Activated CD8-positive, alpha-beta T cell treated with anti-CD3 and anti-CD28 coated beads for 36 hours (primary cell): ENCODE measurements around the gene VTN. TPM values are rescaled to one million over a fixed set of nuclear protein-coding genes. Genes with fewer than 3 reads are reported as not detected.

Source experiments
- ATAC-seq: fragments of 200-7000 bp; cut with Tn5 transposase; one replicate; pipeline ENCODE4 v1.10.0; 2021; ENCODE audit warnings: mild to moderate bottlenecking, moderate library complexity
- CTCF ChIA-PET: fragments of 350-600 bp; sonication (Branson Sonifier 250); formaldehyde crosslinking; loops from one replicate; lab custom pipeline; 2021; ENCODE audit warnings: antibody characterized with exemption; lab: Charles Lee
- POLR2A ChIA-PET: fragments of 350-600 bp; sonication (Branson Sonifier 250); formaldehyde crosslinking; loops from one replicate; lab custom pipeline; 2021; ENCODE audit warnings: antibody characterized with exemption; lab: Charles Lee
- DNase-seq: peaks from one replicate; pipeline ENCODE4 v3.0.0-alpha.2; 2020
- H3K27ac Mint-ChIP-seq: one replicate; pipeline ENCODE4 v1.8.0; 2021; ENCODE audit warnings: mild to moderate bottlenecking, mixed read lengths
- H3K27me3 Mint-ChIP-seq: one replicate; pipeline ENCODE4 v1.8.0; 2021; ENCODE audit warnings: mixed read lengths
- H3K36me3 Mint-ChIP-seq: one replicate; pipeline ENCODE4 v1.8.0; 2021; ENCODE audit warnings: low read depth, mixed read lengths
- H3K4me1 Mint-ChIP-seq: one replicate; pipeline ENCODE4 v1.8.0; 2021; ENCODE audit warnings: low read depth, mixed read lengths
- H3K4me3 Mint-ChIP-seq: one replicate; pipeline ENCODE4 v1.8.0; 2021; ENCODE audit warnings: mild to moderate bottlenecking, moderate library complexity, mixed read lengths
- H3K9me3 Mint-ChIP-seq: one replicate; pipeline ENCODE4 v1.8.0; 2021; ENCODE audit warnings: mixed read lengths
- CTCF ChIP-seq: fragments of 200-600 bp; IDR thresholded peaks from one replicate; pipeline ENCODE4 v1.8.0; 2022; ENCODE audit warnings: antibody characterized with exemption, mild to moderate bottlenecking
- intact Hi-C: fragments of 100-400 bp; cut with micrococcal nuclease; formaldehyde crosslinking; loops from one replicate; pipeline ENCODE4 v1.10.0; 2022
- total RNA-seq, 2 experiments: library from RNA; stranded (reverse); gene quantifications; one replicate each; pipeline ENCODE4 v1.2.3, GENCODE V29; 2021

VTN gene
- total RNA-seq, 2 experiments from 2014 or later: 0.11 TPM; not detected in 1

GRCh38 chr17:28357901-28358197 lies 12.3 kb downstream of the VTN start:
- intact Hi-C loops: no loop called here
- H3K36me3 Mint-ChIP-seq: peaks cover 47% of the 10 kb centered on the region

GRCh38 chr17:28357061-28357900 lies 12.8 kb downstream of the VTN start, which contains the start of gene POLDIP2:
Gene POLDIP2 (minus strand): TSS chr17:28357527. CDS start chr17:28357448, 79 bp downstream.
- no peaks in the 10 kb centered on the region for H3K9me3 Mint-ChIP-seq
- TF ChIP-seq CTCF: no peak
- POLR2A ChIA-PET: interaction anchor here (0.6 to 4.5 kb wide), 15 partner anchors 11 to 363 kb away, joined by 3 to 35 read pairs (median 4); partner anchors contain the start of genes IFT20, RPL23A, SARM1 and TNFAIP1

More at GRCh38 chr17:28357901-28358197, 12.3 kb downstream of the VTN start:
- ChIA-PET CTCF (interaction anchor here (1.0 to 4.4 kb wide), 6 partner anchors 8 to 190 kb away, joined by 3 to 19 read pairs (median 6); partner anchors contain the start of genes IFT20 and TNFAIP1), POLR2A (interaction anchor here (1.0 to 4.5 kb wide), 11 partner anchors 10 to 195 kb away, joined by 3 to 35 read pairs (median 9); partner anchors contain the start of genes IFT20, SARM1, TNFAIP1 and VTN)
- peaks cover 34% of the 10 kb centered on the region for H3K4me1 Mint-ChIP-seq
- DNase-seq: no peak
- no peak for TF ChIP-seq CTCF
- peak overlapping the region; percentile 97 for H3K4me3 Mint-ChIP-seq
- ATAC-seq: no peak
- no peaks in the 10 kb centered on the region for H3K9me3 Mint-ChIP-seq
- H3K27me3 Mint-ChIP-seq: no peaks in the 10 kb centered on the region
- peak overlapping the region; percentile 92 for H3K27ac Mint-ChIP-seq

GRCh38 chr17:28350271-28350670 lies 19.8 kb downstream of the VTN start:
- peaks cover 59% of the 10 kb centered on the region for H3K36me3 Mint-ChIP-seq
- H3K4me1 Mint-ChIP-seq: peaks cover 5% of the 10 kb centered on the region
- TF ChIP-seq CTCF: no peak
- intact Hi-C loops: no loop called here
- CTCF ChIA-PET: interaction anchor here (1.3 kb wide), 1 partner anchor 15 kb away, joined by 4 read pairs; the partner anchor contains the start of genes IFT20 and TNFAIP1
- ATAC-seq (no peak), DNase-seq (no peak)
- POLR2A ChIA-PET: interaction anchor here (1.2 kb wide), 1 partner anchor 15 kb away, joined by 4 read pairs; the partner anchor contains the start of genes IFT20 and TNFAIP1
- H3K4me3 Mint-ChIP-seq: no peak overlapping the region
- no peaks in the 10 kb centered on the region for H3K27me3 Mint-ChIP-seq
- no peak overlapping the region for H3K27ac Mint-ChIP-seq
- no peaks in the 10 kb centered on the region for H3K9me3 Mint-ChIP-seq

More at GRCh38 chr17:28357061-28357900, 12.8 kb downstream of the VTN start, which contains the start of gene POLDIP2:
- intact Hi-C loops: no loop called here
- H3K4me3 Mint-ChIP-seq: peak within 1 kb of the TSS; percentile 97
- no peaks in the 10 kb centered on the region for H3K27me3 Mint-ChIP-seq
- CTCF ChIA-PET: interaction anchor here (1.0 to 4.4 kb wide), 6 partner anchors 9 to 191 kb away, joined by 3 to 19 read pairs (median 6); partner anchors contain the start of genes IFT20 and TNFAIP1
- ATAC-seq (peak; percentile 99), DNase-seq (peak; percentile 95)
- H3K27ac Mint-ChIP-seq: peak within 1 kb of the TSS; percentile 92
- H3K4me1 Mint-ChIP-seq: peaks cover 34% of the 10 kb centered on the region
- H3K36me3 Mint-ChIP-seq: peaks cover 48% of the 10 kb centered on the region

- intact Hi-C loops: no loop called here
- no peaks in the 10 kb centered on the region for H3K9me3 Mint-ChIP-seq
Measured at GRCh38 chr17:28348979-28349378, 21.1 kb downstream of the VTN start.

More at GRCh38 chr17:28348979-28349378, 21.1 kb downstream of the VTN start:
- ChIA-PET CTCF (interaction anchor here (1.7 kb wide), 1 partner anchor 11 kb away, joined by 7 read pairs; no protein-coding TSS in a partner anchor), POLR2A (interaction anchor here (1.3 kb wide), 1 partner anchor 12 kb away, joined by 3 read pairs; no protein-coding TSS in a partner anchor)
- no peak overlapping the region for H3K4me3 Mint-ChIP-seq
- no peak for DNase-seq
- peaks cover 49% of the 10 kb centered on the region for H3K36me3 Mint-ChIP-seq
- ATAC-seq: no peak
- TF ChIP-seq CTCF: no peak
- H3K4me1 Mint-ChIP-seq: no peaks in the 10 kb centered on the region
- H3K27me3 Mint-ChIP-seq: no peaks in the 10 kb centered on the region
- no peak overlapping the region for H3K27ac Mint-ChIP-seq
